Left lung (tissue), 10 donors: ENCODE measurements around the gene CORO7. TPM values are rescaled to one million over a fixed set of nuclear protein-coding genes. Genes with fewer than 3 reads are reported as not detected.

Experiments used
- ATAC-seq: fragments of 200-7000 bp; cut with Tn5 transposase; one replicate; pipeline ENCODE4 v1.9.1; 2020; ENCODE audit warnings: moderate library complexity
- DNase-seq, 4 donors: peaks; one replicate each; pipeline ENCODE4 v3.0.0-alpha.2; 2013 to 2020
- H3K27ac ChIP-seq, 2 donors: fragments of 200-600 bp; sonication (generic) in 1 of 2; one replicate each; pipeline versions ENCODE4 v1.5.0 to v1.8.0; 2020 to 2021
- H3K27me3 ChIP-seq, 2 donors: fragments of 200-600 bp; sonication (generic) in 1 of 2; one replicate each; pipeline versions ENCODE4 v1.5.0 to v1.8.0; 2020 to 2021
- H3K36me3 ChIP-seq, 2 donors: fragments of 200-600 bp; sonication (generic) in 1 of 2; one replicate each; pipeline versions ENCODE4 v1.5.0 to v1.8.0; 2020 to 2021
- H3K4me1 ChIP-seq, 2 donors: fragments of 200-600 bp; one replicate each; pipeline ENCODE4 v1.8.0; 2021
- H3K4me3 ChIP-seq, 2 donors: fragments of 200-600 bp; sonication (generic) in 1 of 2; one replicate each; pipeline versions ENCODE4 v1.5.0 to v1.8.0; 2020 to 2021; ENCODE audit warnings: mild to moderate bottlenecking in 1 of 2
- H3K9me3 ChIP-seq, 2 donors: fragments of 200-600 bp; sonication (generic) in 1 of 2; one replicate each; pipeline versions ENCODE4 v1.5.0 to v1.8.0; 2020 to 2021
- intact Hi-C, 2 donors: fragments of 100-400 bp; cut with DNase I; formaldehyde crosslinking; loops; one replicate each; pipeline versions ENCODE4 v1.11.2 to v1.14.2; 2022
- polyA plus RNA-seq, 6 donors: library from polyadenylated mRNA; unstranded; fragments of 120-200 nt; gene quantifications; one replicate each; pipeline ENCODE4 v1.2.1, GENCODE V29; 2013; ENCODE audit not compliant: insufficient read length in 6 of 6
- total RNA-seq, 2 donors: library from RNA; stranded (reverse); fragmentation: NEBNext Ultra II Directional; extraction: Animal tissue kit (Norgen Biotek cat#: 25700); gene quantifications; one replicate each; pipeline ENCODE4 v1.2.1, GENCODE V29; 2021
- TF ChIP-seq, protein P1 (sequence below), 2 donors: fragments of 200-600 bp; sonication (generic) in 1 of 2; IDR thresholded peaks; one replicate each; pipeline versions ENCODE4 v1.5.0 to v1.8.0; 2021; ENCODE audit warnings: antibody characterized with exemption in 2 of 2
- donor health status: DM: no; HTN: yes; CAD: no.
- donor health status: DM: no; HTN: no; CAD: no.

Gene CORO7
- total and polyA plus RNA-seq, 8 donors = 15.7 to 81.7 (median 21.6) TPM

GRCh38 chr16:4358831-4359561 is 57.4 kb downstream of the CORO7 start:
- intact Hi-C loops = loop anchor here (2.0 to 5.0 kb wide), 2 partner anchors 43 to 44 kb away; no protein-coding TSS in a partner anchor
- peak in 2 of 4 donors; percentile 61 to 91 for DNase-seq

DNA sequence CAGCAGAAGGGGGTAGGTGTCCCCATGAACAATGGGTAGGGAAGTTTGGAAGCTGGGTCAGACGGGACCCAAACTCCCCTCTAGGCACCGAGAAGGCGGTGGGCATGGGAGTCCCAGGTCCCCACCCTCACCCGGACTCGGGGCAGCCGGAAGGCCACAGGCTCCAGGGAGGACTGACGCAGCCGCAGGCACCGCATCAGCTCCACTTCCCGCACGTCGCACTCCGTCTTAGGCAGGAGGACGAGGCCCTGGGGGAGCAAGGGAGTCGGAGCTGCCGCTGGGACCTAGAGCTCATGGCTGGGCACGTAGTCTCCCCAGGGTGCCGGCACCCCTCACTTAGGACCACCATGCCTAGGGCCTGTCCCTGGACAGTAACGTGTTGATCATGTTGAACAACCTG is 58.2 kb downstream of the CORO7 start:
- TF ChIP-seq, protein P1, sequence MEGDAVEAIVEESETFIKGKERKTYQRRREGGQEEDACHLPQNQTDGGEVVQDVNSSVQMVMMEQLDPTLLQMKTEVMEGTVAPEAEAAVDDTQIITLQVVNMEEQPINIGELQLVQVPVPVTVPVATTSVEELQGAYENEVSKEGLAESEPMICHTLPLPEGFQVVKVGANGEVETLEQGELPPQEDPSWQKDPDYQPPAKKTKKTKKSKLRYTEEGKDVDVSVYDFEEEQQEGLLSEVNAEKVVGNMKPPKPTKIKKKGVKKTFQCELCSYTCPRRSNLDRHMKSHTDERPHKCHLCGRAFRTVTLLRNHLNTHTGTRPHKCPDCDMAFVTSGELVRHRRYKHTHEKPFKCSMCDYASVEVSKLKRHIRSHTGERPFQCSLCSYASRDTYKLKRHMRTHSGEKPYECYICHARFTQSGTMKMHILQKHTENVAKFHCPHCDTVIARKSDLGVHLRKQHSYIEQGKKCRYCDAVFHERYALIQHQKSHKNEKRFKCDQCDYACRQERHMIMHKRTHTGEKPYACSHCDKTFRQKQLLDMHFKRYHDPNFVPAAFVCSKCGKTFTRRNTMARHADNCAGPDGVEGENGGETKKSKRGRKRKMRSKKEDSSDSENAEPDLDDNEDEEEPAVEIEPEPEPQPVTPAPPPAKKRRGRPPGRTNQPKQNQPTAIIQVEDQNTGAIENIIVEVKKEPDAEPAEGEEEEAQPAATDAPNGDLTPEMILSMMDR (IDR thresholded peaks at IDR 0.05) = no peak
- ATAC-seq (no peak), DNase-seq (peak in 1 of 4 donors; percentile 67)
- Histone ChIP-seq H3K36me3 (peaks cover 0 to 90% of the 10 kb centered on the region in 2 donors), H3K4me1 (no peaks in the 10 kb centered on the region), H3K27ac (no peak overlapping the region), H3K27me3 (no peaks in the 10 kb centered on the region), H3K9me3 (no peaks in the 10 kb centered on the region), H3K4me3 (no peak overlapping the region)
- intact Hi-C loops = loop anchor here (2.0 to 5.0 kb wide), 2 partner anchors 44 to 45 kb away; no protein-coding TSS in a partner anchor

More at GRCh38 chr16:4358831-4359561, 57.4 kb downstream of the CORO7 start:
- Histone ChIP-seq H3K9me3 (no peaks in the 10 kb centered on the region), H3K4me3 (no peak overlapping the region), H3K27ac (no peak overlapping the region), H3K4me1 (no peaks in the 10 kb centered on the region), H3K27me3 (no peaks in the 10 kb centered on the region), H3K36me3 (peaks cover 0 to 95% of the 10 kb centered on the region in 2 donors)
- TF ChIP-seq, protein P1 (IDR thresholded peaks at IDR 0.05) = peak; percentile 88 to 96
- ATAC-seq = peak; percentile 80

GRCh38 chr16:4356820-4357219 is 59.6 kb downstream of the CORO7 start:
- Histone ChIP-seq H3K27me3 (no peaks in the 10 kb centered on the region), H3K27ac (no peak overlapping the region), H3K9me3 (no peaks in the 10 kb centered on the region), H3K36me3 (peaks cover 0 to 76% of the 10 kb centered on the region in 2 donors), H3K4me3 (no peak overlapping the region), H3K4me1 (peaks cover 0 to 4% of the 10 kb centered on the region in 2 donors)
- TF ChIP-seq, protein P1 (IDR thresholded peaks at IDR 0.05) = no peak
- intact Hi-C loops = loop anchor here in 1 of 2 donors (5.0 kb wide), 1 partner anchor 45 kb away; no protein-coding TSS in a partner anchor
- no peak for ATAC-seq
- peak in 1 of 4 donors; percentile 54 for DNase-seq

DNA sequence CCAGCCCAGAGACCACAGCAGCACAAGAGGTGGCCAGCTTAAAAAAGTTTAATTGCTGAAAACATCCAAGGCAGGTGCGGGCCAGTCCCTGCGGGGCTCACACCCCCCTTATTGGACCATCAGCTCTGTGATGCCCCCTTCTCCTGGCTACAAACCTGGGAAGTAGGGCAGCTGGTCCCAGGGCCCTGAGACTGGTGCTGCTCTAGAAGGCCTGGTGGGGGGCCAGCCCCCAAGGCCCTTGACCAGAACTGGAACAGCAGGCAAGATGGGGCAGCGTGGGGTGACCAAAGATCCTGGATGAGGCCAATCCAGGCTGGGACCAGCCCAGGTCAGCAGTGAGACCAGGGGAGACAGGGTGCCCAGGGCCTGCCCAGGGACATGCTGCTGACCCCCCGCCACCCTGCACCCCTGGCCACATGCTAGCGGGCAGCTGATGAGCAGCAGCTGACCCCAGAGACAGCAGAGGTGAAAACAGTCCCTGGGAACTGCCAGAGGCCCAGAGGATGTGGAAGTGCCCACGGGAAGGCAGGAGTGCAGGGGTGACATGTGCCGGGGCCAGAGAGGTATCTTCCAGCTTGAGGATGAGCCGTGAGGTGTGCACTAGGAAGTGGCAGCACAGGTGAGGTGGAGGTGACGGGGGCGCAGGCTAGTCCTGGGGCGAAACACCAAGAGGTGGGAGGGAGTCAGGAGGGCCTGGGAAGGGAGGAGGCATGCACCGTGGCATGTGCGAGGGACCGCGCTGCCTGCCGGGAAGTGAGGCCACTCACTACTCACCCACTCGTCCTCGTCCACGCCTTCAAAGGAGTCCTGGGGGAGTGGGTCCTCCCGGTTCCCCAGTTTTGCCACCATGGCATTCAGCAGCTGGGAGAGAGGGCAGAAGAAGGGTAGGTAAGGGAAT is 61.6 kb downstream of the CORO7 start:
- H3K27ac ChIP-seq = no peak overlapping the region
- H3K4me3 ChIP-seq = no peak overlapping the region
- peaks cover 9 to 19% of the 10 kb centered on the region in 2 donors for H3K4me1 ChIP-seq
- H3K27me3 ChIP-seq = no peaks in the 10 kb centered on the region
- TF ChIP-seq, protein P1 (IDR thresholded peaks at IDR 0.05) = no peak
- ATAC-seq (no peak), DNase-seq (peak in 1 of 4 donors; percentile 68)
- peaks cover 0 to 58% of the 10 kb centered on the region in 2 donors for H3K36me3 ChIP-seq
- intact Hi-C loops = loop anchor here in 1 of 2 donors (5.0 kb wide), 1 partner anchor 48 kb away; no protein-coding TSS in a partner anchor
- H3K9me3 ChIP-seq = no peaks in the 10 kb centered on the region
